Measurements from ENCODE around the gene AGAP1.

Gene AGAP1

GRCh38 chr2:235831755-235832154 is 337.9 kb downstream of the AGAP1 start:
- H3K4me3 ChIP-seq (replicated peaks in 1 of 2; ENCODE audit: low read depth in 2 of 2, low read length in 2 of 2), result no peak overlapping the region
- no peak for DNase-seq (ENCODE audit: low read depth in 2 of 2)
- TF ChIP-seq CTCF (IDR thresholded peaks at IDR 0.05; ENCODE audit: low read depth, low read length), result no peak

DNA sequence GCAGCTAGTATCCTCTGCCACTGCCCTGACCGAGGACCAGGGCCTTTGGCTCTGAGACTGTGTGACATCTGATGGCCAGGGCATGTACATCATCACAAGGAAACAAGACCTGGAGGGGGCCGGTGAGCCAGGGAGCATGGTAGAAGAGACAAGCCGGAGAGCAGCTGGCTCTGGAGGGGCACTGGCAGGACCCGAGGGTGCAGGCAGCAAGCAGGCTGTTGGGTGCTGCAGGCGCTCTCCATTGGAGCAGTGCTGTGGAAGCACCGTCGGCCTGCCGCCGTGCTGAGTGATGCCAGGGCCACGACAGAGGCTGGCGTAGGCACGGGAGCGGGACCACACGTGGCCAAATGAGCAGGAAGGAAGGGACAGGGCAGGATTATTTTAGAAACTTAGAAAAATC is 339.1 kb downstream of the AGAP1 start:
- no peak overlapping the region for H3K4me3 ChIP-seq (replicated peaks in 1 of 2; ENCODE audit: low read depth in 2 of 2, low read length in 2 of 2)
- TF ChIP-seq CTCF (IDR thresholded peaks at IDR 0.05; ENCODE audit: low read depth, low read length), result no peak
- DNase-seq (ENCODE audit: low read depth in 2 of 2), result no peak

- no peak overlapping the region for H3K4me3 ChIP-seq (replicated peaks in 1 of 2; ENCODE audit: low read depth in 2 of 2, low read length in 2 of 2)
- no peak for TF ChIP-seq CTCF (IDR thresholded peaks at IDR 0.05; ENCODE audit: low read depth, low read length)
- no peak for DNase-seq (ENCODE audit: low read depth in 2 of 2)
Observed at GRCh38 chr2:235833971-235834620, 340.3 kb downstream of the AGAP1 start.

- no peak for TF ChIP-seq CTCF (IDR thresholded peaks at IDR 0.05; ENCODE audit: low read depth, low read length)
- DNase-seq (ENCODE audit: low read depth in 2 of 2), result no peak
- H3K4me3 ChIP-seq (replicated peaks in 1 of 2; ENCODE audit: low read depth in 2 of 2, low read length in 2 of 2), result no peak overlapping the region
Observed at GRCh38 chr2:235834781-235835180, 340.9 kb downstream of the AGAP1 start.

GRCh38 chr2:235835810-235836209 is 342.0 kb downstream of the AGAP1 start:
- DNase-seq (ENCODE audit: low read depth in 2 of 2), result no peak
- TF ChIP-seq CTCF (IDR thresholded peaks at IDR 0.05; ENCODE audit: low read depth, low read length), result no peak
- no peak overlapping the region for H3K4me3 ChIP-seq (replicated peaks in 1 of 2; ENCODE audit: low read depth in 2 of 2, low read length in 2 of 2)

DNA sequence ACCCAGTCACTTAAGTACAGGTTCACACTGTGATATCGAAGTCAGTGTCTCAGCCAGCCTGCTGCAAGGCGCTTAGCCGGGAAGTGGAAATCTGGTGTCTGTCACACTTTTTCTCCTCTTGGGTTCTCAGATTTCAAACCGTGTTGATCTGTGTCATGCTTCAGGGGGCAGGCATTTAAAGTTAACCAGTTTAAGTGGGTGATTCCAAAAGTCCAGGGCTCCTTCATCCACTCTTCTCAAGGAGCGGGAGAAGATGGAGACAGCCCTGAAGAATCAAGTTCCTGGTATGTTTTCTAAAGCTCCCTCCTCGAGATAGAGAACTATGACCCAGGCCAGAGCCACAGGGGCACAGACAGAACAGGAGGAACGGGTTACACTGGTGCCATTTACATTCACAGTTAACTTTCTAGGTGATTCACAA is 342.7 kb downstream of the AGAP1 start:
- no peak overlapping the region for H3K4me3 ChIP-seq (replicated peaks in 1 of 2; ENCODE audit: low read depth in 2 of 2, low read length in 2 of 2)
- no peak for TF ChIP-seq CTCF (IDR thresholded peaks at IDR 0.05; ENCODE audit: low read depth, low read length)
- DNase-seq (ENCODE audit: low read depth in 2 of 2), result no peak

- H3K4me3 ChIP-seq (replicated peaks in 1 of 2; ENCODE audit: low read depth in 2 of 2, low read length in 2 of 2), result no peak overlapping the region
- no peak for TF ChIP-seq CTCF (IDR thresholded peaks at IDR 0.05; ENCODE audit: low read depth, low read length)
- no peak for DNase-seq (ENCODE audit: low read depth in 2 of 2)
Observed at GRCh38 chr2:235839226-235839625, 345.4 kb downstream of the AGAP1 start.

All from cardiac fibroblast (primary cell).